RWPE1 (cell line): ENCODE measurements around the gene NOP56.

Experiments
- CTCF ChIA-PET: fragments of 350-600 bp; sonication (Branson Sonifier 250); formaldehyde crosslinking; extraction: SDS; loops from one replicate; lab custom pipeline; 2021; lab: Yijun Ruan, JAX
- POLR2A ChIA-PET: fragments of 400-600 bp; formaldehyde crosslinking; extraction: SDS; loops from one replicate; lab custom pipeline; 2020; ENCODE audit warnings: antibody characterized with exemption; ENCODE audit not compliant: low non-redundant PET; lab: Yijun Ruan, JAX
- DNase-seq: peaks from one replicate; pipeline ENCODE4 v3.0.0; 2012; ENCODE audit warnings: low spot score
- H3K27ac ChIP-seq: fragments of 450-650 bp; 2 replicates; pipeline ENCODE4 v1.5.1; 2017
- TF ChIP-seq, protein P1 (sequence below): fragments of 450-650 bp; conservative IDR thresholded peaks from 2 replicates; pipeline ENCODE4 v1.5.1; 2017; ENCODE audit warnings: low read depth, mild to moderate bottlenecking

Gene NOP56

GRCh38 chr20:2651772-2652723 is at the start of gene NOP56:
Gene NOP56, plus strand, starts transcription at chr20:2652632. Its CDS starts 29 bp downstream, at chr20:2652661.
- CTCF ChIA-PET = interaction anchor here (1.7 kb wide), 1 partner anchor 128 kb away, joined by 7 read pairs; no protein-coding TSS in a partner anchor
- POLR2A ChIA-PET = interaction anchor here (0.6 to 1.2 kb wide), 7 partner anchors 12 to 556 kb away, joined by 3 to 8 read pairs (median 3); partner anchors contain the start of gene IDH3B
- TF ChIP-seq, protein P1, sequence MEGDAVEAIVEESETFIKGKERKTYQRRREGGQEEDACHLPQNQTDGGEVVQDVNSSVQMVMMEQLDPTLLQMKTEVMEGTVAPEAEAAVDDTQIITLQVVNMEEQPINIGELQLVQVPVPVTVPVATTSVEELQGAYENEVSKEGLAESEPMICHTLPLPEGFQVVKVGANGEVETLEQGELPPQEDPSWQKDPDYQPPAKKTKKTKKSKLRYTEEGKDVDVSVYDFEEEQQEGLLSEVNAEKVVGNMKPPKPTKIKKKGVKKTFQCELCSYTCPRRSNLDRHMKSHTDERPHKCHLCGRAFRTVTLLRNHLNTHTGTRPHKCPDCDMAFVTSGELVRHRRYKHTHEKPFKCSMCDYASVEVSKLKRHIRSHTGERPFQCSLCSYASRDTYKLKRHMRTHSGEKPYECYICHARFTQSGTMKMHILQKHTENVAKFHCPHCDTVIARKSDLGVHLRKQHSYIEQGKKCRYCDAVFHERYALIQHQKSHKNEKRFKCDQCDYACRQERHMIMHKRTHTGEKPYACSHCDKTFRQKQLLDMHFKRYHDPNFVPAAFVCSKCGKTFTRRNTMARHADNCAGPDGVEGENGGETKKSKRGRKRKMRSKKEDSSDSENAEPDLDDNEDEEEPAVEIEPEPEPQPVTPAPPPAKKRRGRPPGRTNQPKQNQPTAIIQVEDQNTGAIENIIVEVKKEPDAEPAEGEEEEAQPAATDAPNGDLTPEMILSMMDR = no peak
- peak within 1 kb of the TSS; percentile 96 for H3K27ac ChIP-seq
- peak; percentile 94 for DNase-seq

DNA sequence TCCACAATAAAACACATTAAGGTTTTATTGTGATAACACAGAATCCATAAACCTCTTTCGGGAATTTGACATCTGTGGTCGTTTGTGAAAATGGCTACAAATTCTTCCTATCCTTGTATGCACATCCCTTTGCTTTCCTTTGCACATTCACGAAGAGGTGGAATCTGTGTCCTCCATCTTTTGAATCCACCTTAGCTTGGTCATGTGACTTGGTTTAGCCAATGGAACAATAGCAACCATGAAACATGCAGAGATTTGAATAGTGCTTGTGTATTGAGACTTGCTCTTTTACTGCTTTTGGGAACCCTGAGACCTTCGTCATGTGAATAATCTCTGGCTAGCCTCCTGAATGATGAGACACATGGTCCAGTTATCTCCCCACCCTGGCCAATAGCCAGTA is 49.7 kb upstream of the NOP56 start:
- POLR2A ChIA-PET = no interaction called here
- H3K27ac ChIP-seq = no peak overlapping the region
- TF ChIP-seq, protein P1 = no peak
- CTCF ChIA-PET = interaction anchor here (0.5 kb wide), 1 partner anchor 56 kb away, joined by 6 read pairs; no protein-coding TSS in a partner anchor
- peak; percentile 10 for DNase-seq

- ChIA-PET CTCF (no interaction called here), POLR2A (no interaction called here)
- TF ChIP-seq, protein P1 = no peak
- no peak for DNase-seq
- H3K27ac ChIP-seq = no peak overlapping the region
These were observed 48.5 kb upstream of the NOP56 start for GRCh38 chr20:2603816-2604505.

DNA sequence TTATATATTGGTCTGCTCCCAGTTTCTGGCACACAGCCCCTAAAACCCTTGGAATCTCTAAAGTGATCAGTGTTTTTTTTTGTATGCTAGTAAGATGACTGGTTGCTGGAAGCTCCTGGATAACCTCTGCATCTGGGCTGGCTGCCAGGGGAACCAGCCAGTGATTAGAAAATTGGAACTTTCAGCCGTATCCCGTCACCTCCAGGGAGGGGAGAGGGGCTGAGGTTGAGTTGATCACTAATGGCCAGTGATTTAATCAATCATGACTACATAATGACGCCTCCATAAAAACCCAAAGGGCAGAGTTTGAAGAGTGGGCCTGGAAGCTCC is 48.0 kb upstream of the NOP56 start:
- TF ChIP-seq, protein P1 = no peak
- POLR2A ChIA-PET = no interaction called here
- CTCF ChIA-PET = no interaction called here
- no peak overlapping the region for H3K27ac ChIP-seq
- DNase-seq = no peak

DNA sequence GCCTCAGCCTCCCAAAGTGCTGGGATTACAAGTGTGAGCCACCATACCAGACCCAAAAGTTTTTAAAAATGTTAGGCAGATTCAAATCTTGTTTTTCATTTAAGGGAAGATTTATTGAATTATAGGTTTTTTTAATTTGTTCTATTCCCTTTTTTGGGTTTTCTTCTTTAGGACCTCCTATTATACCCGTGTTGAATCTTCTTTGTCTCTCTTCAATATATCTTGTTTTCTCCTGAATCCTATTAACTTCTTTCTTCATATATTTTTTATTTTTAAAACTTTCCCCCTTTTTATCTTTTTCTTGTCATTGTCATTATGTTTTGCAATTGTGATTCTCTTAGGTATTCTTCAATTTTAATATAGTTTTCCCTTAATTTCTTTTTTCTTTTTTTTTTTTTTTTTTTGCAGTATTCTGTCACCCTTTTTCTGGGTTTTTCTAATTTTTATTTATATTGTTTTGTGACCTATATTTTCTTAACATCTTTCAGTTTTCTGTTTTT is 45.9 kb upstream of the NOP56 start:
- H3K27ac ChIP-seq = no peak overlapping the region
- DNase-seq = no peak
- CTCF ChIA-PET = no interaction called here
- TF ChIP-seq, protein P1 = no peak
- POLR2A ChIA-PET = interaction anchor here (0.6 kb wide), 1 partner anchor 234 kb away, joined by 3 read pairs; the partner anchor contains the start of genes PCED1A and VPS16

GRCh38 chr20:2610326-2610725 is 42.1 kb upstream of the NOP56 start:
- ChIA-PET CTCF (no interaction called here), POLR2A (no interaction called here)
- no peak for DNase-seq
- H3K27ac ChIP-seq = no peak overlapping the region
- TF ChIP-seq, protein P1 = no peak
